Lower lobe of right lung (tissue), 2 donors: ENCODE measurements around the gene HOXA5. TPM values are rescaled to one million over a fixed set of nuclear protein-coding genes. Genes with fewer than 3 reads are reported as not detected.

Source experiments
- ATAC-seq, 2 donors: fragments of 200-7000 bp; cut with Tn5 transposase; one replicate each; pipeline ENCODE4 v1.9.1; 2020 to 2022; ENCODE audit warnings: mild to moderate bottlenecking in 2 of 2, moderate library complexity in 2 of 2
- DNase-seq: peaks from one replicate; pipeline ENCODE4 v3.0.0-alpha.2; 2020
- H3K27ac ChIP-seq: fragments of 200-600 bp; one replicate; pipeline ENCODE4 v1.8.0; 2022
- H3K27me3 ChIP-seq: fragments of 200-600 bp; one replicate; pipeline ENCODE4 v1.8.0; 2022; ENCODE audit warnings: low read depth
- H3K36me3 ChIP-seq: fragments of 200-600 bp; one replicate; pipeline ENCODE4 v1.8.0; 2022; ENCODE audit warnings: mild to moderate bottlenecking
- H3K4me1 ChIP-seq: fragments of 200-600 bp; one replicate; pipeline ENCODE4 v1.8.0; 2022
- H3K4me3 ChIP-seq: fragments of 200-600 bp; one replicate; pipeline ENCODE4 v1.8.0; 2022; ENCODE audit warnings: mild to moderate bottlenecking
- H3K9me3 ChIP-seq: fragments of 200-600 bp; one replicate; pipeline ENCODE4 v1.8.0; 2022
- CTCF ChIP-seq: fragments of 200-600 bp; IDR thresholded peaks from one replicate; pipeline ENCODE4 v1.8.0; 2022; ENCODE audit warnings: antibody characterized with exemption, mild to moderate bottlenecking
- intact Hi-C: fragments of 100-400 bp; cut with DNase I; formaldehyde crosslinking; loops from one replicate; pipeline ENCODE4 v1.11.0; 2022
- total RNA-seq: library from RNA; stranded (reverse); fragmentation: NEBNext Ultra II Directional; extraction: Animal tissue kit (Norgen Biotek cat#: 25700); gene quantifications from one replicate; pipeline ENCODE4 v1.2.1, GENCODE V29; 2021
- donor health status: DM: no; HTN: yes; CAD: no; lungs with severe emphysema.

HOXA5 gene
- total RNA-seq, 1 donor from 2014 or later: 16.0 TPM

GRCh38 chr7:27124096-27124901, 19.2 kb downstream of the HOXA5 start:
- Histone ChIP-seq H3K4me3 (peak overlapping the region; percentile 51), H3K27ac (peak overlapping the region; percentile 92), H3K27me3 (peaks cover 24% of the 10 kb centered on the region), H3K36me3 (no peaks in the 10 kb centered on the region), H3K4me1 (peaks cover 45% of the 10 kb centered on the region), H3K9me3 (no peaks in the 10 kb centered on the region)
- intact Hi-C loops: no loop called here
- DNase-seq (no peak), ATAC-seq (peak; percentile 16 to 32)
- no peak for TF ChIP-seq CTCF

GRCh38 chr7:27123477-27124053, 19.9 kb downstream of the HOXA5 start:
- no peak for TF ChIP-seq CTCF
- no peak for ATAC-seq
- H3K4me1 ChIP-seq: peaks cover 45% of the 10 kb centered on the region
- no peaks in the 10 kb centered on the region for H3K36me3 ChIP-seq
- DNase-seq: no peak
- peaks cover 23% of the 10 kb centered on the region for H3K27me3 ChIP-seq
- no peaks in the 10 kb centered on the region for H3K9me3 ChIP-seq
- peak overlapping the region; percentile 51 for H3K4me3 ChIP-seq
- H3K27ac ChIP-seq: peak overlapping the region; percentile 92
- intact Hi-C loops: no loop called here

- TF ChIP-seq CTCF: no peak
- H3K4me1 ChIP-seq: peaks cover 45% of the 10 kb centered on the region
- H3K27ac ChIP-seq: peak overlapping the region; percentile 92
- DNase-seq (no peak), ATAC-seq (no peak)
- H3K27me3 ChIP-seq: peaks cover 20% of the 10 kb centered on the region
- no peaks in the 10 kb centered on the region for H3K36me3 ChIP-seq
- peak overlapping the region; percentile 51 for H3K4me3 ChIP-seq
- intact Hi-C loops: no loop called here
- H3K9me3 ChIP-seq: no peaks in the 10 kb centered on the region
Observed at GRCh38 chr7:27123007-27123476, 20.4 kb downstream of the HOXA5 start.

- Histone ChIP-seq H3K27me3 (peaks cover 16% of the 10 kb centered on the region), H3K36me3 (no peaks in the 10 kb centered on the region), H3K4me1 (peaks cover 41% of the 10 kb centered on the region), H3K27ac (peak overlapping the region; percentile 92), H3K4me3 (peak overlapping the region; percentile 51), H3K9me3 (no peaks in the 10 kb centered on the region)
- intact Hi-C loops: no loop called here
- DNase-seq: no peak
- TF ChIP-seq CTCF: no peak
- no peak for ATAC-seq
Observed at GRCh38 chr7:27122077-27122910, 21.2 kb downstream of the HOXA5 start.

GRCh38 chr7:27121684-27122076, 21.8 kb downstream of the HOXA5 start:
- Histone ChIP-seq H3K27ac (peak overlapping the region; percentile 92), H3K4me3 (peak overlapping the region; percentile 51), H3K9me3 (no peaks in the 10 kb centered on the region), H3K4me1 (peaks cover 35% of the 10 kb centered on the region), H3K27me3 (peaks cover 16% of the 10 kb centered on the region), H3K36me3 (no peaks in the 10 kb centered on the region)
- DNase-seq (no peak), ATAC-seq (no peak)
- TF ChIP-seq CTCF: no peak
- intact Hi-C loops: no loop called here
